Stimulated activated CD8-positive, alpha-beta memory T cell treated with anti-CD3 and anti-CD28 coated beads, Interleukin-15, amount 100 ng/mL, for 1 hour (primary cell): ENCODE data around the gene ETV6.
"Not testable (repeated sequence)": the region's sequence is repeated elsewhere in the genome, so short reads cannot be mapped to it uniquely, and the experiment has no call there.

ENCODE experiments used
- DNase-seq: peaks from one replicate; pipeline ENCODE4 v3.0.0-alpha.2; 2020; ENCODE audit warnings: low read depth

Gene ETV6

DNA sequence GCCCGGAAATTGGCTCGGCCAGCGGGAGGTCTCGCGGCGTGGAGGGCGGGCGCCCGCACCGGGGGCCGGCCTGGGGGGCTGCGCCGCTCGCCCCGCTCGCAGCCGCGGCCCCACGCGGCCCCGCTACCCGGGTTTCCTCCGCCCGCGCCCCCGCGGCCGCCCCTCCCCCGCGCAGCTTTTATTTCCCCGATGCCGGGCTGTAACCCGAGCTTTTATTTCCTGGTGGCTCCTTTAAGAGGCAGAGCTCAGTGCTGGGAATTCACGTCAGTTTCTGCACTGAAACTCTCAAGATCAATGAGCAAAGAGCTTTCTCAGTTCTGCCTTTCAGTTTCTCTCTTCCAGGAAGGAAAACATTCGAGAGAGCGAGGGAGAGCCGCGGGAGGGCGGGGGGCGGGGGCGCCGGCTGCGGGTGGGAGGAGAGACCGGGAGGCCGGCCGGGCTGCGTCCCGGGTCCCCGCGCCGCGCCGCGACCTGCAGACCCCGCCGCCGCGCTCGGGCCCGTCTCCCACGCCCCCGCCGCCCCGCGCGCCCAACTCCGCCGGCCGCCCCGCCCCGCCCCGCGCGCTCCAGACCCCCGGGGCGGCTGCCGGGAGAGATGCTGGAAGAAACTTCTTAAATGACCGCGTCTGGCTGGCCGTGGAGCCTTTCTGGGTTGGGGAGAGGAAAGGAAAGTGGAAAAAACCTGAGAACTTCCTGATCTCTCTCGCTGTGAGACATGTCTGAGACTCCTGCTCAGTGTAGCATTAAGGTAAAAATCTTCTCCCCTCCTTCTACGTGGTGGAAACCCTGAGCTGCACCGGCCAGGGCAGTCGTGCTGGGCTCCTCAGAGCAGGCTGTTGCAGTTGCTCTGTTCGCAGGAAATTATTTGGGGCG, at the start of gene ETV6:
ETV6 (plus strand) TSS at position 262 of the 873 bp plus-strand sequence; CDS start at position 716, 454 bp downstream.
- peak; percentile 30 for DNase-seq

DNA sequence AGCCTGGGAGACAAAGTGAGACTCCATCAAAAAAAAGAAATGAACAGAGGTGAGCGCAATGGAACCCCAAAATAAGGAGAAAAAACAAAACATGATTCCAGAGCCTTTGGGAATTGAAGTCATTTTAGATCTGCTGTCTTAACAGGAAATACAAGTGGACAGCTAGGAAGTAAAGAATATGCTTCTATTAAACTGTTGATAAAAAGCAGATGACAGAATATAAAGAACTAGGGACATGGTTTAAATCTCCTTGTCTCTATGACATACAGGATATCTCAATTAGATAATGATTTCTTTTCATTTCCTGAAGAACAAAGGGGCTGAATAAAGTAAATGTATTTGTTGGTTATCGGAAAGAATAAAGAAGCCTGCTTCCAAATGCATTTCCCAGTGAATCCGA, 49.3 kb upstream of the ETV6 start:
- no peak for DNase-seq

DNA sequence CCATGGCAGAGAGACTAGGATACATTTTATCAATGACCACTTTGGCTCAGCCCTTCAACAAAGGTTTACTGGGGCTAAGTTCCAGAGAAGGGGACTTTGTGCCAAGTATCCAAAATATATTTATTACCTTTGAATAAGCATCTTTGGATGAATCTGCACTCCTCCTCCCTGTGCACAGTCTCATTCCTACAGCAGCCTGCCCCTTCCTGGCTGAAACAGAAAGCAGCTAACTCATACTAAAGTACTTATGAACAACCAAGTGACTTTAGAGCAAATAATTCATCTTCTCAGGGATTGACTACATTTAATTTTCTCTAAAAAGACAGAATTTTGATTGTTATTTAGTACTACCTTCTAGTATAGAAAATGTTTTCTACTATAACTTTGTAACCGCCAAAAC, 47.8 kb upstream of the ETV6 start:
- no peak for DNase-seq

DNA sequence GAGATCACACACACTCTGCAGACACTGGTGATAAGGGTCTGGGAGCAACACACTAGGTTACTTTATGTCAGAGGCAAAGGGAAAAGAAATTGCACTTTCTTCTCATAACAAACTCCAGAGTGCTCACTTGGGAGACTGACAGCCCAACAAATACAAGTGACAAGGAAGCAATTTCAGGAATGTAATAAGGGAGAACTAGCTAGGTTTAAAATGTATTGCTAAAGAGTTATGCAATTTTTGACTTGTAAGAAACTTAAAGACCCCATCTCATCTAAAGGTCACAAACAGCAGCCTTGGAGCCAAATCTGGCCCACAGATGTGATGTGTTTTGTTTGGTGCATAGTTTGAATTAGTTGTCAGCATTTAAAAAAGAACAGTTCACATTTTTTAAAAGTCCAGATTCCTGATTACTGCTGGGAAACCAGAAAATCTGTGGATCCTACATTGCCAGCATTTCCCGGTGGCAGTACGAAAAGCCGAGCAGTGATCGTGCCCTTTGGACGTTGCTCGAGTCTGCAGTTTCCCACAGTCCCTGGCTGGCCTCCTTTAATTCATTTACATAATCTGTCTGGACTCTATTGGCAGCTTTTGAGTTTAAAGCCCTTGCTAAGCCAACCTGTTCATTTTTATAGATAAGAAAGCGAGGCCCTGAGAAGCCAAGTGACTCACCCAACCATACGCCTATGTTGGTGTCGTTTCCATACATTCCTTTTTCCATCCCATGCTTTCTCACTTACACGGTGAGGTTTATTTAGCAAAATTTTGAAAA, 42.0 kb upstream of the ETV6 start:
- DNase-seq, result no peak

DNA sequence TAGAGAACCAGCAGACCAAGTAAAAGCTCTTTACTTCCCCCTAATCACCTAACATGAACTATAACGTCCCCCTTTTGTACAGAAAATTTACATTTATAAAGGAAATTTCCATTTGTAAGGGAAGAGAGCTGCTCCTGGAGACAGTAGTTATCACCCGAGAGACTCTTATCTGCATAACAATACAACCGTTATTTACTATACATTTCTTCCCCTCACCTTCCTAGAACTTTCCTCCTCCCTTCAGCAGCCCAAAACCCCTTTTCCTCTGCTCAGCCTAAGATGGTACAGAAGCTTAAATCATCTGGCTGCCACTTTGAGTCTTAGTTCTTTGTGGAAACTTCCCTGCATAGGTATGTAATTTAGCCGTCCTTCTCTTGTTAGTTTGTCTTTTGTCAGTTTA, 40.4 kb upstream of the ETV6 start:
- DNase-seq, result no peak

DNA sequence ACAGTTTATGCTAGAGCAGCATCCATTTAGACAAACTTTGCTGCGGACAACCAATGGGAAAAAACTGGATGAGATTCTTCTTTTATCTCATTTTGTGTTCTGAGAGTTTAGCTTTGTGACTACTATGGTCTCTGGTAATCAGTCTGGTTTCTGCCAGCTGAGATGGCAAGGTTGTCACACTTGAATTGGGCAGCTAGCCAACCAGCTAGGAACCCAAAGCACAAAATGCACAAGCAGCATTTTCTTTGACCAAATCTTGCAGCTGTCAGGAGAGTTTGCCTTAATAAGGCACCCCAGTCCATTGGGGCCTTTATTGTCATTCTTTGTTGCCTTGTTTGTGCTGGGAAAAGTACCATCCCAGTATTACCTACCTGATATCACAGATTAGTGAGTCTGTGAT, 34.0 kb upstream of the ETV6 start:
- no peak for DNase-seq

DNA sequence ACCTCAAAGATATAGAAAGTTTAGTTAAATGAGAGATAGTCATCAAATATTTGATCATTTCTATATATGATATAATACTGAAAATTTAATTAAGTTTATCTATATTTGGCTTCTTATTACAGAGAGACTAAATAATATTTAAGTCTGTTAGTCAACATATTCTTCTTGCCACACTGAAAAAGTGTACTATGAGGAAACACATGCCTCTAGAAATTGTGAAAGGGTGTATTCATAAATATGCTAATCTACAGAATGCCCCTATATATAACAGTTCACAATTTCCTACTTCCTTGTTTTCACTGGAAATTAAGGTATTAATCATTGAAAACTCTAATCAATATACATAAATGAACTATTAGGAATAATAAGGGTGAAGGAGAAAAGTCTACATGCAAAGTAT, 31.4 kb upstream of the ETV6 start:
- no peak for DNase-seq

DNA sequence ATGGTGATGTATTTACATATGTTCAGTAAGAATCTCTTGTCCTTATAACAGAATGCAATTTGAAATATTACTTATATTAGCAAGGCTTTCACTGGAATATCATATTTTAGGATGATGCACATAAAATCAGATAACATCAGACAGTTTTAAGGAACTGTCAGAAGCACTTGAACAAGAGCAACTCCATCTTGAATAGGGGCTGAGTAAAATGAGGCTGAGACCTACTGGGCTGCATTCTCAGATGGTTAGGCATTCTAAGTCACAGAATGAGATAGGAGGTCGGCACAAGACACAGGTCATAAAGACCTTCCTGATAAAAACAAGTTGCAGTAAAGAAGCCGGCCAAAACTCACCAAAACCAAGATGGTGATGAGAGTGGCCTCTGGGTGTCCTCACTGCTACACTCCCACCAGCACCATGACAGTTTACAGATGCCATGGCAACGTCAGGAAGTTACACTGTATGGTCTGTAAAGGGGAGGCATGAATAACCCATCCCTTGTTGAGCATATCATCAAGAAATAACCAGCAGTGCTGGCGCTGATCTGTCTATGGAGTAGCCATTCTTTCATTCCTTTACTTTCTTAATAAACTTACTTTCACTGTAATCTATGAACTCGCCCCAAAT, 27.6 kb upstream of the ETV6 start:
- peak; percentile 3 for DNase-seq

DNA sequence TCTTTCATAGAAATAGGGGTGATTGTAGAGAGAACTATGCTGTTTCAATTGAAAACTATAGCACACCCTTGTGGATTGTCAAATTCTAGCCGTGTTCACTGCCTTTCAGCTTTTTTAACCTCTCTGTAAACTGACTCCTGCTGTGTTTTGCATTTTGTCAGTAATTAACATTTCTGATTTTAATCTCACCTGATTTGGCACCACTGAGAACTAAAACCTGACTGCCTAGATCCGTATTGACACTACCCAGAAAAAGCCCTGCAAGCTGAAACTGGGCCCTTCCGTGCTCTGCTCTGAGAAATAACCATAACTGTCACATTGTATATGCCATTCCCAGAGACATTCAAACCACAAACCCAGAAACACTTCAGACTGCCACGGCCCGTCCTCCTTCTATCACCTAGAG, 26.6 kb upstream of the ETV6 start:
- no peak for DNase-seq

DNA sequence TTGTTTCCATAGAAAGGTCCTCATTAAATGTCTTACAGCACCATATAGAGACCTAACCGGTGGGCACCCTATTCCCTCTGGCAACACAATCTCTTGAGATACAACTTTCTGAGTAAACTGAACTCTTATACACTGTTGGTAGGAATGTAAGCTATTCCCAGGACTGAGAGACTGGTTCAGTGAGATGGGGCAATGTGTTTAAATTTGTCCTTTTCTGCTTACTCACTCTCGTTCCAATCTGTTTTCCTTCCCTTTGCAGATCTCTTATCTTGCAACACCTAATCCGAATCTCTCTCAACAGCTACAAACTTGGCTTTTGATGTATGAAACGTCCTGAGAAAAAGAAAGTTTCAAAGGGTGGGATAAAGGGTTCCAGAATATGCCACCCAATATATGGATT, 26.1 kb upstream of the ETV6 start:
- no peak for DNase-seq

DNA sequence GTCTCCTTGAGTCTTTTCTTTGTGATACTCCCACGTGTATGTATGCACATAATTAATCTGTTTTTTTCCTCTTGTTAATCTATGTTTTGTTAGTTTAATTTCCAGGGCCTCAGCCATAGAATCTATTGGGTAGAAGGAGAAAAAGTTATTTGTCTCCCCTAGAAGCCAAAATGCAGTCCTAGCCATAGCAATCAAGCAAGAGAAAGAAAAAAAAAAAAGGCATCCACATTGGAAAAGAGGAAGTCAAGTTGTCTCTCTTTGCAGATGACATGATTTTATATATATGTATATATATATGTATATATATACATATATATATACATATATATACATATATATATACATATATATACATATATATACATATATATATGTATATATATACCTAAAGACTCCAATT, 25.4 kb upstream of the ETV6 start:
- no peak for DNase-seq

DNA sequence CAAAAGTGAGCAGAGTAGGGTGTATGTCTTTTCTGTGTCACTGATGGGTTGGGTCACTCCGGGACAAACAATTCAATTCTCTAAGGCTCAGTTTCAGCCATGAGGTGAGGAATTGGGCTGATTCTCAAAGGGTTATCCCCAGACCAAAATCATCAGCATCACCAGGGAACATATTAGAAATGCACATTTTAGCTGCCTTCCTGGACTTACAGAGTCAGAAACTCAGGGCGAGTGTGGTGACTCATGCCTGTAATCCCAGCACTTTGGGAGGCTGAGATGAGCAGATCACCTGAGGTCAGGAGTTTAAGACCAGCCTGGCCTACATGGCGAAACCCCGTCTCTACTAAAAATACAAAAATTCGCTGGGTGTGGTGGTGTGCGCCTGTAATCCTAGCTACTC, 21.8 kb upstream of the ETV6 start:
- not testable (repeated sequence) for DNase-seq

DNA sequence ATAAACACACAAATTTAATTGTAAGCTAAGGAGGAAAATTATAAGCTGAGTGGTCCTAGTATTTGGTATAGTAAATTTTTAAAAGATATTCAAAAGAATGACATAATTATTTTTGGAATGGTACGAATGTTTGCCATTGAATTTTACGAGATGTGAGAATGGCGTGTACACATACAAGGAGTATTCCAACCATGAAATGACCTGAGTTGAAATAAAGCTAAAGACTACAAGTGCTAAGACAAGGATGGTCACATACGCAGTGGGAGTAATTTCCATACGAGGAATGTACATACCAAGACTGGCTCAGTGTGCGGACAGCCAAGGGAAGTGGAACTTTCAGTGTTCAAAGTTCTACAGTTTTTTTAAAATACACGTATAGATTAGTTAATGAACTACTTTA, 21.1 kb upstream of the ETV6 start:
- no peak for DNase-seq

DNA sequence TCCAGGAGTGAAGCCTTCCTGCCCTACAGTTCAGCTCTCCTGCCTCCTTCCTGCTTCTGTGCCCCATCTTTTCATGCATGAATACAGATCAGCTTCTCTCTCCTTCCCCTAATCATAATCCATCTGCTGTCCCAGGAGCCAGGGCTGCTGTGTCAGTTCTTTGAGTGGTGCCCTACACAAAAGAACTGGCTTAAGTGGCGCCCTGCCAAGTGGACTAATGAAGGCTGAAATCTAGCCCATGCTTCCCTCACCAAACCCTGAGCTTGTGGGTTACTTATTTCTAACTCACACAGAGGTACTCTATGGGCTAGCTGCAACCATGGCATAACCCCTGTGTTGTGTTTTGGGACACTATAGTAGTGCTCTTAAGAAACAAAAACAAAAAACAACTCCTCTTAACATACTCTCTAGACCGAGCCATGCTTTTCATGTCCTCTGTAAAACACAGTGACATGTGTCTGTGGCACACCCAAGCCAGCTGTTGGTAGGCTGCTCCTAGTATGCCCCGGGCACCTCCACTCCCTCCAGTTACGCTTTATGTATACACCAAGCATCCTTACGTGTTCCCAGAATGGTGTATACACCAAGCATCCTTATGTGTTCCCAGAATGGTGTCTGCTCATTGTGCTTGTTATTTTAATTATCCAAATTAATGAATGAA, 19.3 kb upstream of the ETV6 start:
- DNase-seq, result no peak

DNA sequence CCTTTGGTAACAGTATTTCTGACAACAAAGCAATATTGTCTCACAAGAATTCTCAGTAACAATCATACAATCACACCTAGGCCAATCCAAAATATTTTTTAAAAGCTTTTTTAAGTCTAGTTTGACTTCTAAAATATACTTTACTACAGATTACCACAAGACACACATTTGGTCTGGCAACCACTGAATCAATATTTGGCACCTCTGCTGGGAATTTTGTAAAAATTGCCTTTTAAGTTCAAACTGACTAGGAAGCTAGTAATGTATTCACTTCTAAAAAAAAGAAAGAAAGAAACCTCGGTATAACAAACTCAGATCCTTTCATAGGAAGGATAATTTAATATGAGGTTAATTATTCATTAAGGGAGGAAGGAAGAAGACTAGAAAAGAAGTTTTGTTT, 18.2 kb upstream of the ETV6 start:
- DNase-seq, result no peak

DNA sequence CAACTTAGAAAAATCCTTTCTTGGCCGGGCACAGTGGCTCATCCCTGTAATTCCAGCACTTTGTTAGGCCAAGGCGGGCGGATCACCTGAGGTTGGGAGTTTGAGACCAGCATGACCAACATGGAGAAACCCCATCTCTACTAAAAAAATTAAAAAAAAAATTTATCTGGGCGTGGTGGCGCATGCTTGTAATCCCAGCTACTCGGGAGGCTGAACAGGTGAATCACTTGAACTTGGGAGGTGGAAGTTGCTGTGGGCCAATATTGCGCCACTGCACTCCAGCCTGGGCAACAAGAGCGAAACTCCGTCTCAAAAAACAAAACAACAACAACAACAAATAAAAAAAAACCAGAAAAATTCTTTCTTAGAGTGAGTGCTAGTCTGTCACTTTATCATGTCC, 17.6 kb upstream of the ETV6 start:
- DNase-seq, result not testable (repeated sequence)

DNA sequence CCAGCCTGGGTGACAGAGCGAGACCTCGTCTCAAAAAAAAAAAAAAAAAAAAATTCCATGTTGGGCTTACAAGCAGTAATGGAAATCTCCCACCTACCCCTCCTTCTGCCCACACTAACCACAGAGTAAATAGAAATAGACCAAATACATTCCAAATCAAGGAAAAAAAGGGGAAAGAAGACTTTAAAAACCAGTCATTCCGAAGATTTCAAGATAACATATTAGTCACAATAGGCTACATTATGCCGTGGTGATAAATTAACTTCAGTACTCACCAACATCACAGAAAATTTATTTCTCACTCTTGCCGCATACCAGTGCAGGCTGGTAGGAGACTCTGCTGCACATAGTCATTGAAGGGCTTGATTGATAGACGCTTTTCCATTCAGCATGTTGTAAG, 15.5 kb upstream of the ETV6 start:
- no peak for DNase-seq

DNA sequence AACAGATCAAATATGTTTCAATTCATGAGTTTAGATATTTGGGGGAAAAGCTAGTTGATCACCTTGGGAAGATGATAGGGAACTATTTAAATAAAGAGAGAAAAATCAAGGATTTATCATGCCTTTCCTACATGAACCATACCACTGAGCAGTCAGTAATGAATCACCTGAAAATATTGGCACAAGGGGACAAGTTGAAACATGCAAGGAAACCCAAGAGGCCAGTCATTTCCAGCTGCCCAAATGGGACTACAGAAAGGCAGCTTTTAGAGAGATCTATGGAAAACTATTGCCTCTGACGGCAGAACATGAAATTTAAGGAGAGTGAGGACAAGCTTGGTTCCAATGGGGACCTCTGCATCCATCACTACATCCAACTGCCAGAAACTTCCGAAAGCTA, 14.1 kb upstream of the ETV6 start:
- no peak for DNase-seq

DNA sequence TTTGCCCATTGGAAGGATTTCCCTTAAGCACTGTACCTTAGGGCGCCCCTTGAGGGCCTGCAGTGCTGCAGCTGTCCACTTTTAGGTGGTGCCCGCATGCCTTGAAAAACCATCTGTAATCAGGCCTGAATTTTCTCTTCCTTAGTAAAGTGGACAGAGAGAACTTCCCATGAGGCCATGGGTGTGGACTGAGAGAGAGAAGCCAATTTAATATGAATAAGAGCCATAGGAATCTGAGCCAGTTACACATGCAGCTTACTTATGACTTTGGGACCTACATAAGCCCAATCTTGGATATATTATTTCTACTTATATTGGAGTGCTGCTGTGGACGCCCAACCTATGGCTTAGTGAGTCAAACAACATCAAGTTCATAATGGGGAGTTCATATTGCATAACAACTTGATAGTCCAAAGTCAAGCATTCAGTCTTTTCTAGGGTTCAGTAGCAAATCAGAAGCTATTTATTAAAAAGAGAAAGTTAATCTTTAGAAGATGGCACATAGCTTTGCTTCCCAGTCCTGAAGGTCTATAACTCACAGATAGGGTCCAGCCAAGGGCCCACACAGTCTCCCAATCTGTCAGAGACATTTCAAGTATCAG, 11.1 kb upstream of the ETV6 start:
- no peak for DNase-seq

DNA sequence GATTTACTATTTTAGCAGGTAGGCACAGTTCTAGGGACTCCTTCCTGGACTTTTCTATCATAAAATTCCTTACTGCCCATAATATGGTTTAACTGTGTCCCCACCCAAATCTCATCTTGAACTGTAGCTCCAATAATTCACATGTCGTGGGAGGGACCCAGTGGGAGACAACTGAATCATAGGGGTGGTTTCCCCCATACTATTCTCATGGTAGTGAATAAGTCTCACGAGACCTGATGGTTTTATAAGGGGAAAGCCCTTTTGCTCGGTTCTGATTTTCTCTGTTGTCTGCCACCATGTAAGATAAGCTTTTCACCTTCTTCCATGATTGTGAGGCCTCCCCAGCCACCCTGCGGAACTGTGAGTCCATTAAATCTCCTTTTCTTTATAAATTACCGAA, 10.0 kb upstream of the ETV6 start:
- DNase-seq, result no peak

DNA sequence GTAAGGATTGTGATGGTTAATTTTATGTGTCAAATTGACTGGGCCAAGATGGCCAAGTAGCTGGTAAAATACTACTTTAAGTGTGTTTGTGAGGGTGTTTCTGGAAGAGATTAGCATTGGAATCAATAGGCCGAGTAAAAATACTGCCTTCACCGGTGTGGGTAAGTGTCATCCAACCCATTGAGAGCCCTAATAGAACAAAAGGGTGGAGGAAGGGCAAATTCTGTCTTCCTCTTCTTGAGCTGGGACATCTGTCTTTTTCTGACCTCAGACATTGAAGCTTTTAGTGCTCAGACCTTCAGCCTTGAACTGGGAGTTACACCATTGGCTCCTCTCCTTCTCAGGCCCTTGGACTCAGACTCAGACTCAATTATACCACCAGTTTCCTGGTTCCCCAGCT, 8.0 kb upstream of the ETV6 start:
- DNase-seq, result no peak

DNA sequence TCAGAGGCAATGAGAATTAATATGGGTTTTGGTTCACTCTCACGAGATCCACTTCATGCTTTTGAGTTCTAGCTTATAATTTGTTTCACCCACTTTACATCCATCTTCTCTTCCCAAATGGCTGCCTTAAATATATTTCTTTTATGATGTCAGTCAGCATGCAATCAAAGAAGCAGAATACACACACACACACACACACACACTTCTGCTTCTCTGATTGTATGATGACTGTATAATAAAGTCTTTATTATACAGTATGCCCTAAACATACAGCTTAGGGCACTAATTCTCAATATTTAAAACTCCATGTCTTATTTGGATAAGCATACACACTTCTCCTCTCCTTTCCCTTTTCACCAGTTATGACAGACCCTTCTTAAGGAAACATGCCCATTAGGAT, 6.7 kb upstream of the ETV6 start:
- DNase-seq, result no peak
